Sigmoid colon (tissue), 7 donors: ENCODE measurements around the gene CFAP161. TPM values are rescaled to one million over a fixed set of nuclear protein-coding genes. Genes with fewer than 3 reads are reported as not detected.

Experiments used
- DNase-seq: peaks from one replicate; pipeline ENCODE4 v3.0.0-alpha.2; 2019
- H3K27ac ChIP-seq, 4 donors: fragments of 200-600 bp; sonication (generic); one replicate each; pipeline ENCODE4 v1.5.1; 2016 to 2019; ENCODE audit warnings: mild to moderate bottlenecking in 1 of 4
- H3K27me3 ChIP-seq, 3 donors: fragments of 200-600 bp; sonication (generic); one replicate each; pipeline ENCODE4 v1.5.1; 2019; ENCODE audit warnings: mild to moderate bottlenecking in 1 of 3
- H3K36me3 ChIP-seq, 4 donors: fragments of 200-600 bp; sonication (generic); one replicate each; pipeline ENCODE4 v1.5.1; 2016 to 2019
- H3K4me1 ChIP-seq, 4 donors: fragments of 200-600 bp; sonication (generic); one replicate each; pipeline ENCODE4 v1.5.1; 2017 to 2019
- H3K4me3 ChIP-seq, 4 donors: fragments of 200-600 bp; sonication (generic); one replicate each; pipeline ENCODE4 v1.5.1; 2017 to 2019; ENCODE audit warnings: mild to moderate bottlenecking in 2 of 4, moderate library complexity in 1 of 4
- H3K9me3 ChIP-seq, 4 donors: fragments of 200-600 bp in 3 of 4; sonication (generic) in 3 of 4; one replicate each; pipeline versions ENCODE4 v1.5.1 to v1.6.1; 2013 to 2019
- EP300 ChIP-seq, 4 donors: sonication (generic); formaldehyde crosslinking; IDR thresholded peaks; one replicate each; pipeline ENCODE4 v1.6.1; 2017; ENCODE audit warnings: antibody characterized with exemption in 4 of 4
- POLR2A ChIP-seq, 2 donors: fragments of 450-650 bp; IDR thresholded peaks; one replicate each; pipeline ENCODE4 v1.6.1; 2016; ENCODE audit warnings: antibody characterized with exemption in 2 of 2, mild to moderate bottlenecking in 2 of 2, moderate library complexity in 2 of 2
- POLR2AphosphoS5 ChIP-seq, 4 donors: sonication (generic); formaldehyde crosslinking; IDR thresholded peaks; one replicate each; pipeline ENCODE4 v1.6.1; 2017; ENCODE audit warnings: antibody characterized with exemption in 4 of 4
- WGBS, 2 donors: extraction: QIAGEN DNeasy Blood & Tissue Kit; methylation state at CpG; one replicate each; pipeline ENCODE4 v1.1.7; 2013; 5-methylcytosine and 5-hydroxymethylcytosine counted together
- intact Hi-C: fragments of 100-400 bp; cut with DNase I; formaldehyde crosslinking; loops from one replicate; pipeline ENCODE4 v1.15.1; 2023
- polyA plus RNA-seq, 3 donors: library from polyadenylated mRNA; stranded (reverse); fragments of 200-250 nt; gene quantifications; one replicate each; pipeline ENCODE4 v1.2.3, GENCODE V29; 2013
- total RNA-seq, 4 donors: library from RNA; depleted of rRNA; stranded (reverse); fragments of >200 nt; gene quantifications; one replicate each; pipeline ENCODE4 v1.1.0, GENCODE V29; 2016
- TF ChIP-seq, protein P1 (sequence below), 4 experiments: fragments of 450-650 bp in 3 of 4; fragments of 200-600 bp in 1 of 4; IDR thresholded peaks; one replicate each; pipeline ENCODE4 v1.5.1; 2016 to 2019; ENCODE audit warnings: antibody characterized with exemption in 4 of 4, mild to moderate bottlenecking in 3 of 4, moderate library complexity in 2 of 4
- donor health status: healthy with polysubstance abuse.
- donor health status: Bipolar disorder and iron deficiency.
- donor health status: healthy.

CFAP161 gene
- total and polyA plus RNA-seq, 7 donors: 2.1 TPM; not detected in 6

DNA sequence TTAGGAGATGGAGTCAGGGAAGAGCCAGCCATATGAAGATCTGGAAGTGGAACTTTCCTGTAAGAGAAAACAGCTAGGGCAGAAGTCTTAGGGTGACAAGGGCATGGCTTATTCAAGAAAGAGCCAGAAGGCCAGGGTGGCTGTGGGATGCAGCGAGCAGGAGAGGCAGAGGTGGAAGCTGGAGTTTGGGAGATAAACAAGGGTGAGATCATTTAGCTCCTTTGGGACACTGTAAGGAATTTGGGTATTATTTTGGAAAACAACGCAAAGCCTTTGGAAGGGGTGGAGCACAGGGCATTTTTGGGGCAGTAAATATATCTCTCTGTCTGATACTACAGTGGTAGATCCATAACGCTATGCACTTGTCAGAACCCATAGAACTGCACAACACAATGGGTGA is 57.6 kb downstream of the CFAP161 start:
- H3K36me3 ChIP-seq: no peaks in the 10 kb centered on the region
- DNase-seq: no peak
- no peaks in the 10 kb centered on the region for H3K9me3 ChIP-seq
- TF ChIP-seq EP300 (IDR thresholded peaks at IDR 0.05): no peak
- TF ChIP-seq, protein P1, sequence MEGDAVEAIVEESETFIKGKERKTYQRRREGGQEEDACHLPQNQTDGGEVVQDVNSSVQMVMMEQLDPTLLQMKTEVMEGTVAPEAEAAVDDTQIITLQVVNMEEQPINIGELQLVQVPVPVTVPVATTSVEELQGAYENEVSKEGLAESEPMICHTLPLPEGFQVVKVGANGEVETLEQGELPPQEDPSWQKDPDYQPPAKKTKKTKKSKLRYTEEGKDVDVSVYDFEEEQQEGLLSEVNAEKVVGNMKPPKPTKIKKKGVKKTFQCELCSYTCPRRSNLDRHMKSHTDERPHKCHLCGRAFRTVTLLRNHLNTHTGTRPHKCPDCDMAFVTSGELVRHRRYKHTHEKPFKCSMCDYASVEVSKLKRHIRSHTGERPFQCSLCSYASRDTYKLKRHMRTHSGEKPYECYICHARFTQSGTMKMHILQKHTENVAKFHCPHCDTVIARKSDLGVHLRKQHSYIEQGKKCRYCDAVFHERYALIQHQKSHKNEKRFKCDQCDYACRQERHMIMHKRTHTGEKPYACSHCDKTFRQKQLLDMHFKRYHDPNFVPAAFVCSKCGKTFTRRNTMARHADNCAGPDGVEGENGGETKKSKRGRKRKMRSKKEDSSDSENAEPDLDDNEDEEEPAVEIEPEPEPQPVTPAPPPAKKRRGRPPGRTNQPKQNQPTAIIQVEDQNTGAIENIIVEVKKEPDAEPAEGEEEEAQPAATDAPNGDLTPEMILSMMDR (IDR thresholded peaks at IDR 0.05): no peak
- TF ChIP-seq POLR2A (IDR thresholded peaks at IDR 0.05): no peak
- no peak for TF ChIP-seq POLR2AphosphoS5 (IDR thresholded peaks at IDR 0.05)
- intact Hi-C loops: no loop called here
- no peak overlapping the region for H3K4me3 ChIP-seq
- no peaks in the 10 kb centered on the region for H3K27me3 ChIP-seq
- WGBS, 2 donors: 88 to 93% methylated on average over 3 of the region's 3 CpGs
- H3K4me1 ChIP-seq: no peaks in the 10 kb centered on the region
- peak overlapping the region; percentile 56 to 68 (median 56) for H3K27ac ChIP-seq

DNA sequence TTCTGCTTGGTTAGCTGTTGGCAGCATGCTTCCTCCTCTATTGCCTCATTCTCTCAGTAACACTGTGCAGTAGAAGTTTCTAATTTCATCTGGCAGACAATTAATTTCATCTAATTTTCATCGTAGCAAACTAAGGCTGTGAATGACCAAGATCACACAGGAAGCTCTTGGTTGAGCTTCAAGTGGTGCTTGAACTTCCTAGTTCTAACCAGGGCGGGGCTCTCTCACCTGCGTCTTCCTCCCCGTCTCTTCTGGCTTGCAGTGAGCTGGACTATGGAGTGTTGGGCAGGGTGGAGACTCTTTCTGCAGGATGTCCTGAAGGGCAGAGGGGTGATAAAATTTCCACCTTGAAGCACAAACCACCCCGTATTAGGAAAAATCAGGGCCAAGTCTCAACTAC is 60.7 kb downstream of the CFAP161 start:
- TF ChIP-seq POLR2A (IDR thresholded peaks at IDR 0.05) (no peak), POLR2AphosphoS5 (IDR thresholded peaks at IDR 0.05) (no peak), EP300 (IDR thresholded peaks at IDR 0.05) (no peak)
- TF ChIP-seq, protein P1 (IDR thresholded peaks at IDR 0.05): no peak
- H3K27ac ChIP-seq: no peak overlapping the region
- no peaks in the 10 kb centered on the region for H3K9me3 ChIP-seq
- no peaks in the 10 kb centered on the region for H3K4me1 ChIP-seq
- no peak overlapping the region for H3K4me3 ChIP-seq
- no peaks in the 10 kb centered on the region for H3K27me3 ChIP-seq
- H3K36me3 ChIP-seq: no peaks in the 10 kb centered on the region
- DNase-seq: no peak
- 39 to 70% methylated on average over 5 of the region's 5 CpGs for WGBS, 2 donors
- intact Hi-C loops: no loop called here

DNA sequence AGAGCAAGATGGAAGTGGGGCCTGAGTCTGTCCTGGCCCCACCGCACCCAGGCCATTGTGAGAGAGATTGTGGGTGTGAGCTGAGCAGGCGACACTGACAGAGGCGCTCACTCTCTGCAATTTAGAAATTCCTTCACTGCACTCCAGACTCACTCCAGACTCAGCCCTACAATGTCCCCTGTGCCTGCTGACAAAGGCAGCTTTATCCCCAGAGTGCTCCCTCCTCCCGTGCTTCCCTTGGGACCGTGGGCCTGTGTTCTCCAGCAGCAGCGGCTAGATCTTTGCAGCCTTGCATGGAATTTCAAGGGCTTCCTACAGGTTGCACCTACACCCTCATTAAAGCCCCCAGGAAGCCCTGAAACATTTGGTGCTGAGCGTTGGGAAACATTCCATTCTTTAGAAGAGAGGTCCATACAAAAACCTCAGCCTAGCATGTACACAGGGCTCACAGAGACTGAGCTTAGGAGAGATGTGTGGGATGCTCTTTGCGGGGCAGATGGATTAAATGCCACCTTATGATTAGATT is 61.3 kb downstream of the CFAP161 start:
- Histone ChIP-seq H3K4me3 (no peak overlapping the region), H3K4me1 (no peaks in the 10 kb centered on the region), H3K27me3 (no peaks in the 10 kb centered on the region), H3K36me3 (no peaks in the 10 kb centered on the region), H3K27ac (no peak overlapping the region), H3K9me3 (no peaks in the 10 kb centered on the region)
- intact Hi-C loops: no loop called here
- no peak for DNase-seq
- TF ChIP-seq, protein P1 (IDR thresholded peaks at IDR 0.05): no peak
- TF ChIP-seq EP300 (IDR thresholded peaks at IDR 0.05) (no peak), POLR2A (IDR thresholded peaks at IDR 0.05) (no peak), POLR2AphosphoS5 (IDR thresholded peaks at IDR 0.05) (no peak)
- WGBS, 2 donors: 62 to 76% methylated on average over 8 of the region's 8 CpGs

DNA sequence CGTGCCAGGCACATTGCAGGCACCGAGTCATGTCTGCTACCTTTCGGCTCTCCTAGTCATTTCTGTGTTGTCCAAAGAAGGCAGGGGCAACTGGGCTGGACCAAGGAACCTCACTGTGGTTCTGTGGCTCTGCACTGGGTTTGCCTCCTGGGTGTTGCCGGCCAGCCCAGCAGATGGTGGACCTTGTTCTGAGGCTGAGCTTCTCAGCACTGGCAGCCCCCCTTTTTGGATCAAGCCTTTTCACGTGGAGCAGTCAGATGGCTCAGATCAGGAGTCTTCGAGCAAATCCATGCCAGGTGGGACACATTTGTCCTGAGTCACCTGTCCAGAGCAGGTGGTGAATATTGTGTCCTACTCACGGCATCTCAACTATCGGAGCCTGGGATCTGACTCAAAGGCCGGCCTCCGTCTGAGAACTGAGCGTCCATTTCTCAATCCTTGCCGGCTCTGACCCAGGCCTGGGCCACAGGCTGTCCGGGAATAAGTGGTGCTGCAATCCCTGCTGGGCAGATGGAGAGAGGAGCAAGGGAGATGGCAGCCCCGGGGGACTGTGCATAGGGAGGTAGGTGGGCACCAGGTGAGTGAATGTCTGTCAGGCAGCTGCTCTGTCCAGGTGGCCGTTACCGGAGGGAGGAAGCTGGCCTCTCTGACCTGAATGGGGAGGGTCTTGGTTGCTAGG is 62.6 kb downstream of the CFAP161 start, which contains the start of gene IL16:
Gene IL16 (plus strand): TSS at position 304 of the 679 bp plus-strand sequence. CDS start 28,521 bp downstream, outside the sequence.
- 81 to 91% methylated on average over 16 of the region's 16 CpGs for WGBS, 2 donors
- Histone ChIP-seq H3K36me3 (no peaks in the 10 kb centered on the region), H3K27me3 (no peaks in the 10 kb centered on the region), H3K9me3 (no peaks in the 10 kb centered on the region), H3K4me1 (no peaks in the 10 kb centered on the region), H3K4me3 (no peak within 1 kb of the TSS), H3K27ac (no peak within 1 kb of the TSS)
- DNase-seq: no peak
- intact Hi-C loops: no loop called here
- TF ChIP-seq POLR2A (IDR thresholded peaks at IDR 0.05): no peak
- no peak for TF ChIP-seq EP300 (IDR thresholded peaks at IDR 0.05)
- no peak for TF ChIP-seq POLR2AphosphoS5 (IDR thresholded peaks at IDR 0.05)
- TF ChIP-seq, protein P1 (IDR thresholded peaks at IDR 0.05): no peak
